EH (cell line): ENCODE data around the gene IFI27.

Experiments used
- DNase-seq: peaks from one replicate; pipeline ENCODE4 v3.0.0-alpha.2; 2015; ENCODE audit warnings: low read depth

The IFI27 gene

DNA sequence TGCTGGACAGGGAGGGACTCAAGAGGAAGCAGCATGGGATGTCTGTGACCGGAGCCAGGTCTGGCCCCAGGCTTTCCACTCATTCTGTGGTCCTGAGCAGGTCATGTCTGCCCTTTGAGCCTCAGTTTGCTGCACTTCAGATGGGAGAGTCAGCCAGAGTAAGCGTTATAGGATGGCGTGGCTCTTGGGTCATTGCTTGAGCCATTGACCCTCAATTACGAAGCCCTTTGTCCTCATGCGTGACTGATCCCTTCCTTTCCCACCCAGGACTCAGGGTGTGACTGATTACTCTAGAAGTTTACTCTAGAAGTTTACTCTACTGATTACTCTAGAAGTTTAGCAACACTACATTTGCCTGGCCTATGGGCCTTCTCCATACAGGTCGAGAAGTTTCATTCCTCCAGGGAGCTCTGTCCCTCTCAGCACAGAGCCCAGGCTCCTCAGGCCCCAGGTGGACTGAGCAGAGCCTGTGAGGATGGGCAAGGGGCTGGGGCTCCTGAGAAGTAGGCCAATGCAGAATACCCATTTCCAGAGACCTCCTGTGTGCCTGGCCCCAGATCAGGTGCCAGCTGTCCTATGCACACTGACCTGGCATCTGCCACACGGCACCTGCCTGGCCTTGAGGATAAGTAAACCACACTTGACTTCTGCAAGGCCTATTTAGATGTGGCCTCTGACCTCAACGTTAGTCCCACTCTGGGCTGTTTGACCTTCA, 7.6 kb upstream of the IFI27 start:
- DNase-seq = no peak

DNA sequence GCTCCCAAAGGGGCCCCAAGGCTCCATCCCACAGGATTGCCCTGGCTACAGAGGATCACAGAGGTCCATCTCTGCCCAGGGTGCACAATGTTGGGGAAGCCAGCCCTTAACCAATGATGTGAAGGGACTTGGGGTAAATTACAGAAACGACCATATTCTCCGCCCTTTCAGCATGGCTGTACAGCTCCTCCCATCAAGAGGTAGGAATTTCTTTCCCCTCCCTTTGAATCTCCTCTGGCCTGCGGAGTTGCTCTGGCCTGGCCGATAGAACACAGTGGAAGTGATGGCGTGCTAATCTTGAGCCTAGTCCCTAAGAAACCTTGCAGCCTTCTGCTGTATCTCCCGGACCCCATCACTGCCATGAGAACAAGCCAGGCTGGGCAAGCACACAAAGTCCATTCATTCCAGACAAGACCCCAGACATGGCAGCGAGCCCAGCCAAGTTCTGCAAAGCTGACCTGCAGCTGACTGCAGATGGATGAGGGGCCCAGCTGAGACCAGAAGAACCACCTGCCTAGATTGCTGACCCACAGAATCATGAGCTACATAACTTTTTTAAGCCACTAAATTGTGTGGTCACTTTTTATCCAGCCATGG, 6.9 kb upstream of the IFI27 start:
- DNase-seq = no peak

DNA sequence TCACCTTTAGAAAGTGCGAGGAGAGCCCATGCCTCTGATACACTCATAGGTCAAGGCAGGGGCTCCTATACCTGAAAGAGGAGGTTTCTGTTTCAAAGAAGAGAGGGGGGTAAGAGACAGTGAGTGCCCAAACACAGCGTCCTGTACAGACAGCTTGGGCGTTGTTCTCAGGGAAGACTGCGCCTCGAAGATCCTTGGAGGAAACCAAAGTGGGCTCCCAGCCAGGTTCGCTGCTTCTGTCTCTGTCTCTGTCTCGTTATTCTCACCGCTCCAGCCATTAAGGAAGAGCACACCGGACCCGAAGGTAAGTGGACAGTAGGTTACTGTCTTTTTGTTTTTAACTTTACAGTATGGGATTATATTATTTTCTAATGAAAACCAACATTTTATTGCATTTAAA, 5.8 kb upstream of the IFI27 start:
- no peak for DNase-seq

DNA sequence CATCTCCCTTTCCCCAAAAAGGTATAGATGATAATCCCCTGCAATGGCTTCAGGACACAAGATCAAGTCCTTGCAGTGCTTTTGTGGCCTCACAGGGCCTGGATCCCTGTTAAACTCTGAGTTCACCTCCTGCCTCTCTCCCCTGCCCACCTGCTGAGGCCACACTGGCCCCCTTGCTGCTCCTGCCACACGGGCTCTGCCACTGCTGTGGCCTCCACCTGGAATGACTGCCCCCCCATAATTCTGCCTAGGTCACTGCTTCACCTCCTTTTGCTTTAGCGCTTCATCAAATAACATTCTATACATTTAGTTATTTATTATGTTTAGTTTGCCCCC, 653 bp upstream of the IFI27 start:
- no peak for DNase-seq

DNA sequence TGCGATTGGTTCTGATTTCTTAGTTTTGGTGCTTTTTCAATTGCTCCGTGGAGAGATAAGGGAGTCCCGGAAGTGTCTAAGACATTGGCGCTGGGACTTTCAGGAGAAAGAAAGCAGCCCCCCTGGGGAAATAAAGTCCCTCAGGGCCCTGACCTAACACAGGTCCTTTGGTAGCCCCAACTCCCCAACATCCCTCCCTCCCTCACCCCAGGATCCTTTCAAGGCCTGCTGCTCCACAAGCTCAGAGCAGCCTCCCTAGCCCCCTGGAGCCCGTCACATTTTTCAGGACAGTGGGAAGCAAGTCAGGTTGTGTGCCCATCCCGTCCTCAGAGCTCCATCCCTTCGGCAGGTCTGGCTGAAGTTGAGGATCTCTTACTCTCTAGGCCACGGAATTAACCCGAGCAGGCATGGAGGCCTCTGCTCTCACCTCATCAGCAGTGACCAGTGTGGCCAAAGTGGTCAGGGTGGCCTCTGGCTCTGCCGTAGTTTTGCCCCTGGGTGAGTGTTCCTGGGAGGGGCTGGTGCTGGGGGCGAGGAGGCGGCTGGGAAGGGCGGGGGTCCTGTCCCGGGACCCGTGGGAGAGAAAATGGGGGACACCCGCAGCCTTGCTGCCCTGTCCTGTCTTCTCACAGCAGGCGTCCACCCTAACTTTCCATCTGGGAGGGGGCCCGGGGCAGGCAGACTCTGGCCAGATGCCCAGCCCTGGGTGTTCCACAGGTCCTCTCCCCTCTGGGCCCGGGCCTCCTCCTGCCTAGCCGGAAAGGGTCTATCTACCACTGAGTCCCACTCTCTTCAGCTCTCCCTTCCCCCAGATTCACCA, 950 bp downstream of the IFI27 start:
- DNase-seq = no peak

DNA sequence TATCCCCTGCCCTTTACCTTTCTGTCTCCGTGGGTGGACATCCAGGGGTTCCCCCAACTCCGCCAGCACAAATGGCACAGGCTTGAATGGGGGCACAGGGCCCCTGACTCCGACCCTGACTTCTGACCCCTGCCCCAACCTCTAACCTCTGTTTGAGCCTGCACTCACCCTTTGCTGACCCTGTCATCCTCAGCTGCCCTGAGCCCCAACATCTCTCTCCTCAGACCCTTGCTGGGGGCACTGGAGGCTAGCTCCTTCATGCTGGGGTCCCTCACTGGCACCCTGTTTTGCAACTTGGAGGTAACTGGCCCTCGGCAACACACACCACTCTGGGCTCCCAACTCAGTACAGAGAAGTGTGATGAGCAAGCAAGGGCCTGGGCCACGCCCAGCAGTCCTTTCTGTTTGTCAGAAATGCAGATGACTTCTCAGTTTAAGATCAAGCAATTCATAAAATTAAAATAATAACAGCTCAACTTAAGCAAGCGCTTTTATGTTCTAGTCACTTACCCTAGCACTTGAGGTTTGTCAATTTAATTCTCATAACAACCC, 2.1 kb downstream of the IFI27 start:
- DNase-seq = no peak

DNA sequence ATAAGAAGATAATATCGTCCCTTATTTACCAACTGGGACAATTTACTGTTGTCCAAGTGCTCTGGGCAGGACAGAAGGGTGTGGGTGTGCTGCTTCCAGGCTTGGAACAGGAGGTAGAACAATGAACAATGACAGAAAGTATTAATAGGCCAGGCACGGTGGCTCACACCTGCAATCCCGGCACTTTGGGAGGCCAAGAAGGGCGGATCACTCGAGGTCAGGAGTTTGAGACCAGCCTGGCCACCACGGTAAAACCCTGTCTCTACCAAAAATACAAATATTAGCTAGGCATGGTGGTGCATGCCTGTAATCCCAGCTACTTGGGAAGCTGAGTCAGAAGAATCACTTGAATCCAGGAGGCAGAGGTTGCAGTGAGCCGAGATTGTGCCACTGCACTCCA, 2.5 kb downstream of the IFI27 start:
- no peak for DNase-seq

DNA sequence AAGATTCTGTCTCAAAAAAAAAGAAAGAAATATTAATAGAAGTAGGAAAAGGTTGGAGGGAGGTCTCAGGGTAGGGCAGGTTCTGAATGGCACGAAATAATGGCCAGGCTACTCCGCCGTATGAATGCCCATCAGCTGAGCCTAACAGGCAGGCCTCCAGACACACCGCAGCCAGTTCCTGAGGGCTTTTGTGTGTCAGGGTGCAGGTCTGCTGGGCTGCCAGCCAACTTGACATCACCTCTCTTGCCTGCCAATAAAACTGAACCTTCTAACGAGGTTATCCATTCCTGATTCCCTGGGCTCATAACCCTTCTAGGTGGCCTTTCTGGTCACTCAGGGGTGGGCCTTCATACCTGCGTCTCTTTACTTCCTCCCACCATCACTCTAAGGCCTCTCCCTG, 3.0 kb downstream of the IFI27 start:
- DNase-seq = no peak

DNA sequence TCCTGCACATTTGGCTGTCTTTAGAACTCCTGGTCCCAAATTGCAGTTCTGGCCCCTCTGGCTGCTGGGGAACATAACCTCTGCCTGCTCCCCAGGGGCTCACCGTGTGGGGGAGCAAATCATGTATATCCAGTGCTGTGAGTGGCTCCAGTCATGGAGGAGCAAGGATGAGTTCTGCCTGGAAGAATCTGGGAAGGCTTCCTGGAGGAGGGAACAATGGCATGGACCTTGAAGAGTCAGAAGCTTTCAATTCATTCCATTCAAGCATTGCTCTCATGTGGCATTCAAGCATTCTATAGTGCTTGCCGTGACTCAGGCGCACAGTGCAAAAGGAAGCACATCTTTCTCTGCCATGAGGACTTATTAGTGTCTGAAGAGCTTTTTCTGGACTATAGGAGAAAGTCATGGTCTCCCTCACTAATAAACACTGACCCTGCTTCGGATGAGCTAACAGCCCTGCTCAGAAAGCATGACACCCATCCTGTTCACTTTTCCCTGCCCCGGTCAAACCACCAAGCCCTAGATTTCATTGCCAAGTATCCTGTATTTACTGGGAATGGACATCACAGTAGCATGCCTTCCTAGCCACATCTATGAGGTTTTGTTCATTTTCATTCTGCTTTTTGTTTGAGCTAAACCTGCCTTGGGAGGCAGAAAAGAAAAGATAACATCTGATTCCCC, 3.5 kb downstream of the IFI27 start:
- peak; percentile 53 for DNase-seq

DNA sequence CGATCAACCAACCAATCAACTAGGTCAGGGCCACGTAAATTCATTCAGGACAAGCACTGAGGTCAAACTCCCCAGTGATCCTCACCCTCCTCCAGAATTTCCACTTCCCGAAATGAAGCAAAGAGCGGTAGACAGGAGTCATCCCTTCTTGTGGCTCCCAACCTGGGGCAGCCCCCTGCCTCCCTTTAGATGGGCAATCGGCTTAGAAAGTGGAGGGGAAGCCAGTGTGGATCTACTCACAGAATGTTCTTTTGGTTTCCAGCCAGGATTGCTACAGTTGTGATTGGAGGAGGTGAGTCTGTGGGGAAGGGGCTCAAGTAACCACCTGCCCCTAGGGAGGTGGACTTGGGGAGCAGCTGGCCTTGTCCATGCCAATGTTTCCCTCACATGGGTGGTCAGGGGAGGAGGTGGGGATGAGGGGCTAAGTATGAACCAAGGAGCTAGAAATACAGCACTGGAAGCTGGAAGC, 4.1 kb downstream of the IFI27 start:
- no peak for DNase-seq

DNA sequence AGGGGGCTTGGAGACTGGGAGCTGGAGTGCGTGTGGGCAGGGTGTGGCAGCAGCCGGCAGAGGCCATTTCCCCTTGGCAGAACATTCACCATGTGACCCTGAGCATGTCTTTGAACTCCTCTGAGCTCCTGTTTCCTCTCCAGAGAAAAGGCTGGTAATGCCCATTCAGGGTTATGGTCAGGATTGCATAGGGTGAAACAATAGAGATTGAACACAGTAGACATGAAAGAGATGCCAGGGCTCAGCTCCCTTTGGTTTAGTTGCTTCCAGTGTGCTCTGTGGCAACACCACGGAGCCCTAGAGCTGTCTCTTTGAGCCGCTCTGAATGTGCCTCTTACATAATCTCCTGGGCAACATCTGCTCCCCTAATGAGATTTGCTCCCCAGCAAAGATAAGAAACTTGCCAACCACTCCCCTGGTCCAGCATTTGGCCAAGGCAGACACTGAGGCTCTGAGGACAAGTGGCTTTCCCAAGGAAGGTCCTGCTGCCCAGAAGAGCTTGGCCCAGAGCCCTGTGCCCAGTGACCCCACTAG, 4.6 kb downstream of the IFI27 start:
- no peak for DNase-seq

DNA sequence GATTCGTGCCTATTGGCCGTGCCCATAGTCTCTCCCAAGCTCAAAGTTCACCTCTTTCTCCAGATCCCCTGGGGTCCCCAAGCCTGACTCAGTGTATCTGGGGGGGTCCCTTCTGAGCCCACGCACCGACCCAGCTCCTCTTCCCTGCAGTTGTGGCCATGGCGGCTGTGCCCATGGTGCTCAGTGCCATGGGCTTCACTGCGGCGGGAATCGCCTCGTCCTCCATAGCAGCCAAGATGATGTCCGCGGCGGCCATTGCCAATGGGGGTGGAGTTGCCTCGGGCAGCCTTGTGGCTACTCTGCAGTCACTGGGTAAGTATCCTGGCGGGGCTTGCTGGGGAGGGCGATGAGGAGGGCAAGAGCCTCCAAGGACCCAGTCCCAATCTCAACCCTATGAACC, 5.1 kb downstream of the IFI27 start:
- DNase-seq = no peak

DNA sequence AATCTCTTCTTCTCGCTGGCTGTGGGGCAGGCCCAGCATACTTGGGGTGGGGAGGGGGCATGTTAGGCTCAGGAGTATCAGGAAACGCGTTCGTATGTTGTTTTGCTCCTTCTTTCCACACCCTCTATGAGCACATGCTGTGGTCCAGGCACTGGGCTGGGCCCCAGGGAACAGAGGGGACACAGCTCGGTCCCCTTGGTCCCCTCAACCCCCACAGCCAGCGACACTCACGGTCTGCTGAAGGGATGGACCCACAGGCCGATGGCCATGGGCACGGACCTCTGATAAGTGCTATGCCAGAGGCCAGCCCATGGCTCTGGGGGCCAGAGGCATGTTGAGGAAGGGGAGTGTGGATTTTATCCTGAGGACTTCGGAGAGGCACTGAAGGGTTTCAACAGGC, 6.2 kb downstream of the IFI27 start:
- DNase-seq = no peak

DNA sequence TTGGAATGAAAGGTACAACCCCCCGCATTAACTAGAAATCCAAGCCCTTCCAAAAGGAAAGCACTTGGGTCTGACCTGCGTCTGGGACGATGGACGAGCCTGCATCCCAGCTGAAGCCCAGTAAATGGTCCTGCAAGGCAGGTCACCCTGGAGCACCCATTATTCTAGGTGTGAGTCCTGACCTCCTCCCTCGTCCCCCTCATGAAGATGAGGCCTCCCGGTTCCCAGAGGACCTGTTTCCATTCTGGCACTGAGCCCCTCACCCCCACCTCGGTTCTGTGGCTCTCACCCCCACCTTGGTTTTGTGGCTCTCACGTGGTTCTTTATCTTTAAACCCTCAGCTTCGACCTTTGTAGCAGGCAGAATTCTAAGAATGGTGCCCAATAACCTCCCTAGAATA, 7.3 kb downstream of the IFI27 start:
- no peak for DNase-seq

DNA sequence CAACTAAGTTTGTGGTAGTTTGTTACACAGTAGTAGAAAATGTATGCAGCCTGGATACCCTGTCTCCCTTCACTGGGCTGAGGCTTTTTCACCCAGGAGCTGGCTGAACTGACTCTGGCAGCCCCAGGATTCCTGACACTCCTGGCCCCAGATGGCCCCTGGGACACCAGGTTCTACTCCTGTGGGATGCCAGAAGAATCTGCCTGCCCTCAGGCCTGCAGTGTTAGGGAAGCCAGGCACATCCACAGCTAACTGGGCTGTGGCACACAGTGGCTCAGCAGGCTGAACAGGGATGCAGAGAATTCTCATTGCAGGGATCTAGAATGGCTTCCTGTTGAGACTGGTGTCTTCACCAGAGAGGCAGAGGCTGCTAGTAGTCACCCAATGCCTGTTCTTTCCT, 8.5 kb downstream of the IFI27 start:
- no peak for DNase-seq

DNA sequence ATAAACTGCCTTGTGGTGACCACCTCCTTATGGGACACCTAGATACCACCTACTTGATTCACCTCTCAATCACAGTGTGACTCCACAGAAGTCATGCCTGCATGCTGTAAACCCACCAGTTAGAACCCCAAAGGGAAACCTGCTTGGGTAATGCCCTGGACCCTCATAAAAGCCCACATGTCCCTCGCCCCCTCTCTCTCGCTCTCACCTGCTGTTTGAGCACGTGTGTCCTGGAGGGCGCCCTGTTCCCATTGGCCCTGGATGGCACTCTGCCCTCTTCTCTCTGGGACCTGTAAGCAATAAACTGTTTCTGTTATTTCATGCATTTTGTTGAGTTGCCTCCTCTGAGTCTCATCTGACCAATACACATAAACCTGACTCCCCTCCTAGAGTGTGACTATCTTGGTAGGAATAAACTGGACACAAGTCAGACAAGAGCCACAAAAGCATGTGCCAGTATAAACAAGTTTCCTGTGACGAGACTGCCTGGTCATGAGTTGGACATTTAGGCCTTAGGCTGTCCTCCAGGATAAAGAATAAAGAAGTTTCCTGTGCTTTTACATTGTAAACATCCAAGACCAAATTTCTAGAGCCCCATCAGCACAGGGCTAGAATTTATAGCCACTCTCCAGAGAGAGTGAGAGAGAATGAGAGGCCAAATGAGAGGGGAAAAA, 10.3 kb downstream of the IFI27 start:
- peak; percentile 98 for DNase-seq

DNA sequence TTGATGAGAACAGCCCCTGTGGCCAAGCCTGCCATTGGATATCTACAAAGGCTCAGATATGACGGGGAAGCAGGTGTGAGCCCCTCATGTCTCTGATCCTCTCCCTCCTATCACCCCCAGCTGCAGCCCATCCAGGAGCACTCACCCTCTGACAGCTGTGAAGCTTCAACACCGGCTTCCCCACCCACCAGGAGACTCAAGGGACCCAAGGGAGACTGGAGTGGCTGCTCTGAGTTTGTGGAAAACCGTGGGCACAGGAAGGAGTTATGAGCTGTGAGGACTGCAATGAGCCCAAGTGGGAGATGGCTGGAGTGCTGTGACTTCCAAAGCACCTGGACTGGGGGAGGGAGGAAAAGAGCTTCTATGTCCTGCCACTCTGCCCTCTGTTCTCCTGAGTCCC, 10.9 kb downstream of the IFI27 start:
- no peak for DNase-seq

DNA sequence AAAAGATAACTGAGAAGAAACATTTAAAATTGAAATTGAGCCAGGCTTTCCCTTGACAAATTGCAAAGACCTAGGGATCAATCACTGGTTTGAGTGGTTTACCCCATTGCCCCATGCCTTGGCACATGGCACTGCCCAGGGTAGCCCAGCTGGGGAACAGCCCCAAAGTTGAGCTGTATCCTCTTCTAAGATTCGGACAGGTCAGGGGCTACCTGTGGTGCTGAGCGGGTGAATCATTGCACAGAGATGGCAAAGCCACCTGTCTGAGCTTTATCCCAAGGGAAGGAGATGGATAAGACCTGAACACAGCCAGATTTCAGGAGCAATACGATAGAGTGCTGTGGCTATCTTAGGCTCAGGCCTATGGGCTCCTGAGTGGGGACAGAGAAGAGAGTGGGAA, 11.9 kb downstream of the IFI27 start:
- DNase-seq = no peak

DNA sequence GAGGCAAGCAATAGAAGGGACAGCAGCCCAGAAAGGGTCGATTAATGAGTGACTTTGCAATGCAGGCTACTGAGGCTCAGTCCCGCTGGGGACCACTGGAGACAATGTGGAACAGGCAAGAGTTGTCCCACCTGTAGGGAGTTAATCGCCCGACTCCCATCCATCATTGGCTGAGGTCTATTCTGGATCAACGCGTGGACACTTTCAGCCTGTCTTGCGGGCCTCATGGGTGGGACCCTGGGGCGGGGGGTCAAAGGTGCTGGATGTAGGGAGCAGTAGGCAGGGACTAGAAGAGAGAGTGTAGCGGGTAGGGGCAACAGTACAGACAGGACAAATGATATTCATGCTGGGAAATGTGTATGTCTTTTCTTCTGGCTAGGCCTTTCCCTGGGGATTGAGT, 12.8 kb downstream of the IFI27 start:
- no peak for DNase-seq

DNA sequence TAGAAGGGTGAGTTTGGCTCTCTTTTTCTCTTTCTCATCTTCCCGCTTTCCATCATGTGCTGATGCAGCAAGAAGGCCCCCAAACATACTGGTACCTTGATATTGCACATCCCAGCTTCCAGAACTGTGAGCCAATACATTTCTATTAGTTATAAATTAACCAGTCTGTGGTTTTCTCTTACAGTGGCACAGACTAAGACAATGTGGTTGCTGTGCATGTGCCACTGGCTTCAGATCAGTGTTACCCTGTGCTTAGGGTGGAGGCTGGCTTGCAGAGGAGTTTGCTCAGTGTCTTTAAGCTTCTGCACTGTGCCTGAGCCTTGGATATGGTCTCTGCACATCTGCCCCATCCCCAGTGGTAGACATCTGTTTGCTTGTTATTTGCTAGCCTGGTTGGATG, 13.3 kb downstream of the IFI27 start:
- DNase-seq = no peak

DNA sequence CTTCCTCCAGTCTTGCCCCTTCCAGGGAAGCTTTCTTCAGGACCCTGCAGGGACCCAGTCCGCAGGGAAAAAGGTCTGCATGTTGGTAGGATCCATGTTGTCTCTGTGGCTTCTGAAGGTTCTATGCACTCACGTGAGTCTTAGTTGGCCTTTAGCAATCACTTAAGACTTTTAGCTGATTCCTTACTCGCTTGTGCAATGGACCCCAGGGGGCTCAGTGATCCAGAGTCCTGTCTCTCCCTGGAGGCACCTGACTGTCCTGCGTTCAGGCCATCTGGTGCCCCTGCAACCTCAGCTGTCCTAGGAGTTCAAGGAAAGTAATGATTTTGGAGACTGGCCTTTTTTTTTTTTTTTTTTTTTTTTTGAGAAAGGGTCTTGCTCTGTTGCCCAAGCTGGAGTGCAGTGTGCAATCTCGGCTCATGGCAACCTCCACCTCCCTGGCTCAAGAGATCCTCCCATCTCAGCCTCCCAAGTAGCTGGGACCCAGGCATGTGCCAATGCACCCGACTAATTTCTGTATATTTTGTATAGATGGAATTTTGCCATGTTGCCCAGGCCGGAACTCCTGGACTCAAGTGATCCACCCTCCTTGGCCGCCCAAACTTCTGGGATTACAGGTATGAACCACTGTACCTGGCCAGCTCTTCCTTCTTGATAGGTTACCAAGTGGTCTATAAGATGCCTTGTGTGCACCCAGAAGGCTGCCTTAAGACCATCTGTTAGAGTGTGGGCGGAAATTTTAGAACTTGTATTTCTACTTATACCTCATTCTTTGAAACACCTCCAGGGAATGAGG, 14.2 kb downstream of the IFI27 start:
- DNase-seq = no peak
